Loucy (cell line): ENCODE results near the gene CDC42EP5.

Experiments
- EZH2phosphoT487 ChIP-seq: fragments of 200-600 bp; IDR thresholded peaks from 2 replicates; pipeline ENCODE4 v1.6.1; 2018; ENCODE audit warnings: antibody characterized with exemption, mild to moderate bottlenecking, moderate library complexity, borderline replicate concordance
- TF ChIP-seq, protein P1 (sequence below): fragments of 200-600 bp; sonication (generic); conservative IDR thresholded peaks from 2 replicates; pipeline ENCODE4 v1.5.1; 2014; ENCODE audit warnings: mild to moderate bottlenecking, antibody characterized with exemption, low read length

DNA sequence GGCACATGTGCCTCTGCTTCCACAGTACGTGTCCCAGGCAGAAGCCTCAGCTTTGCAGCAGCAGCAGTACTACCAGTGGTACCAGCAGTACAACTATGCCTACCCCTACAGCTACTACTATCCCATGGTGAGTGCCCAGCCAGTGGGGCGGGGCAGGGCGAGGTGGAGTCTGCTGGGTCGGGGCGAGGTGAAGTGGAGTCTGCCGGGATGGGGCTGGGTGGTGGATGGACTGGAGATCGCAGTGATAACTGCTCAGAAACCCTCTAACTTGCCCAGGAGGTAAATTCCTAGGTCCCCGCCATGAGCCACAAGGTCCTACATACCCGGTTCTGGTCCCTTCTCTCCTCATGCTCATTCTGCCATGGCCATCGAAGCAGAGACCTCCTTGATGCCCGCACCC lies 20.5 kb downstream of the CDC42EP5 start:
- TF ChIP-seq, protein P1, sequence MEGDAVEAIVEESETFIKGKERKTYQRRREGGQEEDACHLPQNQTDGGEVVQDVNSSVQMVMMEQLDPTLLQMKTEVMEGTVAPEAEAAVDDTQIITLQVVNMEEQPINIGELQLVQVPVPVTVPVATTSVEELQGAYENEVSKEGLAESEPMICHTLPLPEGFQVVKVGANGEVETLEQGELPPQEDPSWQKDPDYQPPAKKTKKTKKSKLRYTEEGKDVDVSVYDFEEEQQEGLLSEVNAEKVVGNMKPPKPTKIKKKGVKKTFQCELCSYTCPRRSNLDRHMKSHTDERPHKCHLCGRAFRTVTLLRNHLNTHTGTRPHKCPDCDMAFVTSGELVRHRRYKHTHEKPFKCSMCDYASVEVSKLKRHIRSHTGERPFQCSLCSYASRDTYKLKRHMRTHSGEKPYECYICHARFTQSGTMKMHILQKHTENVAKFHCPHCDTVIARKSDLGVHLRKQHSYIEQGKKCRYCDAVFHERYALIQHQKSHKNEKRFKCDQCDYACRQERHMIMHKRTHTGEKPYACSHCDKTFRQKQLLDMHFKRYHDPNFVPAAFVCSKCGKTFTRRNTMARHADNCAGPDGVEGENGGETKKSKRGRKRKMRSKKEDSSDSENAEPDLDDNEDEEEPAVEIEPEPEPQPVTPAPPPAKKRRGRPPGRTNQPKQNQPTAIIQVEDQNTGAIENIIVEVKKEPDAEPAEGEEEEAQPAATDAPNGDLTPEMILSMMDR = no peak
- TF ChIP-seq EZH2phosphoT487 = no peak
